Muscle of leg (tissue), 11 donors: ENCODE data around the gene CD93. TPM values are rescaled to one million over a fixed set of nuclear protein-coding genes. Genes with fewer than 3 reads are reported as not detected.
A peak's percentile ranks its signal among the peaks of the same experiment; 100 is the strongest.

Source experiments
- DNase-seq: peaks from one replicate; pipeline ENCODE4 v3.0.0; 2013
- H3K27ac ChIP-seq: one replicate; pipeline ENCODE4 v1.5.1; 2013; ENCODE audit warnings: mild to moderate bottlenecking, low read length, control low read depth
- H3K27me3 ChIP-seq: one replicate; pipeline ENCODE4 v1.6.1; 2013; ENCODE audit warnings: low read length; ENCODE audit not compliant: control insufficient read depth, insufficient read depth
- H3K36me3 ChIP-seq: one replicate; pipeline ENCODE4 v1.6.1; 2013; ENCODE audit warnings: low read length; ENCODE audit not compliant: control insufficient read depth, insufficient read depth
- H3K4me1 ChIP-seq: one replicate; pipeline ENCODE4 v1.6.1; 2013; ENCODE audit warnings: low read length; ENCODE audit not compliant: control insufficient read depth, insufficient read depth
- H3K4me3 ChIP-seq: one replicate; pipeline ENCODE4 v1.5.1; 2013; ENCODE audit warnings: low read length, control low read depth
- H3K9me3 ChIP-seq: replicated peaks from 2 replicates; pipeline ENCODE4 v1.6.1; 2013; ENCODE audit warnings: low read depth, low read length; ENCODE audit not compliant: control insufficient read depth
- WGBS: methylation state at CpG from one replicate; pipeline ENCODE4 v1.1.5; 2013; ENCODE audit warnings: missing lambda C conversion rate; ENCODE audit not compliant: insufficient coverage; 5-methylcytosine and 5-hydroxymethylcytosine counted together
- polyA plus RNA-seq, 8 donors: library from polyadenylated mRNA; unstranded; fragments of 120-200 nt; gene quantifications; one replicate each; pipeline versions ENCODE4 v1.2.1 to v1.2.3, GENCODE V29; 2013; ENCODE audit warnings: inconsistent platforms in 1 of 8, low replicate concordance in 1 of 8; ENCODE audit not compliant: insufficient read length in 8 of 8, insufficient read depth in 1 of 8
- total RNA-seq: library from RNA; stranded (reverse); fragments of 120-200 nt; gene quantifications from one replicate; pipeline ENCODE4 v1.2.4, GENCODE V29; 2013

The CD93 gene
- total and polyA plus RNA-seq, 9 donors: 48.2 to 69.8 (median 59.7) TPM

- WGBS: 67% methylated on average over 11 of the region's 13 CpGs
- no peak overlapping the region for H3K27ac ChIP-seq
- H3K4me3 ChIP-seq: no peak overlapping the region
- DNase-seq: no peak
- H3K36me3 ChIP-seq: no peaks in the 10 kb centered on the region
- peaks cover 56% of the 10 kb centered on the region for H3K4me1 ChIP-seq
- H3K9me3 ChIP-seq: no peaks in the 10 kb centered on the region
- no peaks in the 10 kb centered on the region for H3K27me3 ChIP-seq
Measured at GRCh38 chr20:23128461-23129125, 42.5 kb upstream of the CD93 start.

GRCh38 chr20:23127506-23128279 is 41.6 kb upstream of the CD93 start:
- no peaks in the 10 kb centered on the region for H3K9me3 ChIP-seq
- H3K4me1 ChIP-seq: peaks cover 48% of the 10 kb centered on the region
- 81% methylated on average over 12 of the region's 14 CpGs for WGBS
- H3K4me3 ChIP-seq: no peak overlapping the region
- DNase-seq: no peak
- H3K27me3 ChIP-seq: no peaks in the 10 kb centered on the region
- H3K27ac ChIP-seq: no peak overlapping the region
- H3K36me3 ChIP-seq: no peaks in the 10 kb centered on the region

- H3K27ac ChIP-seq: peak overlapping the region; percentile 49
- no peak overlapping the region for H3K4me3 ChIP-seq
- peak; percentile 40 for DNase-seq
- peaks cover 41% of the 10 kb centered on the region for H3K4me1 ChIP-seq
- H3K27me3 ChIP-seq: no peaks in the 10 kb centered on the region
- no peaks in the 10 kb centered on the region for H3K9me3 ChIP-seq
- 63% methylated on average over 10 of the region's 12 CpGs for WGBS
- H3K36me3 ChIP-seq: no peaks in the 10 kb centered on the region
Measured at GRCh38 chr20:23126281-23127061, 40.3 kb upstream of the CD93 start.

GRCh38 chr20:23125625-23126191 is 39.6 kb upstream of the CD93 start:
- H3K4me3 ChIP-seq: no peak overlapping the region
- H3K4me1 ChIP-seq: peaks cover 41% of the 10 kb centered on the region
- H3K27ac ChIP-seq: peak overlapping the region; percentile 55

GRCh38 chr20:23125159-23125558 is 39.0 kb upstream of the CD93 start:
- Histone ChIP-seq H3K36me3 (no peaks in the 10 kb centered on the region), H3K27me3 (no peaks in the 10 kb centered on the region), H3K4me1 (peaks cover 41% of the 10 kb centered on the region), H3K27ac (peak overlapping the region; percentile 55), H3K4me3 (no peak overlapping the region), H3K9me3 (no peaks in the 10 kb centered on the region)
- DNase-seq: no peak
- WGBS: 84% methylated on average over 3 of the region's 5 CpGs

More at GRCh38 chr20:23125625-23126191, 39.6 kb upstream of the CD93 start:
- no peaks in the 10 kb centered on the region for H3K27me3 ChIP-seq
- 90% methylated on average over 2 of the region's 5 CpGs for WGBS
- no peaks in the 10 kb centered on the region for H3K9me3 ChIP-seq
- no peaks in the 10 kb centered on the region for H3K36me3 ChIP-seq
- peak; percentile 68 for DNase-seq

GRCh38 chr20:23123886-23124285 is 37.8 kb upstream of the CD93 start:
- Histone ChIP-seq H3K4me3 (no peak overlapping the region), H3K4me1 (peaks cover 46% of the 10 kb centered on the region), H3K36me3 (no peaks in the 10 kb centered on the region), H3K27ac (no peak overlapping the region), H3K27me3 (no peaks in the 10 kb centered on the region), H3K9me3 (no peaks in the 10 kb centered on the region)
- WGBS: 86% methylated on average over 3 of the region's 10 CpGs
- DNase-seq: no peak

- Histone ChIP-seq H3K4me3 (no peak overlapping the region), H3K27ac (no peak overlapping the region), H3K36me3 (no peaks in the 10 kb centered on the region), H3K27me3 (no peaks in the 10 kb centered on the region), H3K9me3 (no peaks in the 10 kb centered on the region), H3K4me1 (peaks cover 49% of the 10 kb centered on the region)
- no peak for DNase-seq
- WGBS: 95% methylated on average over 13 of the region's 18 CpGs
Measured at GRCh38 chr20:23122796-23123655, 36.9 kb upstream of the CD93 start.

- Histone ChIP-seq H3K4me1 (peaks cover 50% of the 10 kb centered on the region), H3K36me3 (no peaks in the 10 kb centered on the region), H3K4me3 (no peak overlapping the region), H3K27ac (no peak overlapping the region), H3K27me3 (no peaks in the 10 kb centered on the region), H3K9me3 (no peaks in the 10 kb centered on the region)
- no peak for DNase-seq
- WGBS: 92% methylated on average over 5 of the region's 9 CpGs
Measured at GRCh38 chr20:23122321-23122720, 36.2 kb upstream of the CD93 start.

- Histone ChIP-seq H3K36me3 (no peaks in the 10 kb centered on the region), H3K27ac (no peak overlapping the region), H3K27me3 (no peaks in the 10 kb centered on the region), H3K4me3 (no peak overlapping the region), H3K4me1 (peaks cover 50% of the 10 kb centered on the region), H3K9me3 (no peaks in the 10 kb centered on the region)
- no peak for DNase-seq
- WGBS: 65% methylated on average over 4 of the region's 9 CpGs
Measured at GRCh38 chr20:23121751-23122320, 35.7 kb upstream of the CD93 start.
